OCI-LY1 (cell line): ENCODE results near the gene MAPT.

Source experiments
- H2AFZ ChIP-seq: fragments of 200-600 bp; sonication (generic), shearing (Covaris generic); 2 replicates; pipeline ENCODE4 v1.6.0; 2014; ENCODE audit warnings: antibody characterized with exemption, mild to moderate bottlenecking, low read length
- H3F3A ChIP-seq: fragments of 200-600 bp; sonication (generic), shearing (Covaris generic); 2 replicates; pipeline ENCODE4 v1.6.0; 2014; ENCODE audit warnings: mild to moderate bottlenecking, antibody characterized with exemption, low read length, moderate library complexity; ENCODE audit not compliant: insufficient read depth
- H3K27ac ChIP-seq: fragments of 200-600 bp; sonication (generic); 2 replicates; pipeline ENCODE4 v1.5.1; 2014; ENCODE audit warnings: low read length, mixed run types, mild to moderate bottlenecking, low read depth; ENCODE audit not compliant: poor library complexity, severe bottlenecking
- H3K27me3 ChIP-seq: fragments of 200-600 bp; sonication (generic); 2 replicates; pipeline ENCODE4 v1.6.0; 2014; ENCODE audit warnings: antibody characterized with exemption, mild to moderate bottlenecking, low read length, moderate library complexity; ENCODE audit not compliant: insufficient read depth
- H3K36me3 ChIP-seq: fragments of 200-600 bp; sonication (generic); 2 replicates; pipeline ENCODE4 v1.6.1; 2014; ENCODE audit warnings: mild to moderate bottlenecking, antibody characterized with exemption, low read length, moderate library complexity, mixed read lengths; ENCODE audit not compliant: insufficient read depth
- H3K4me1 ChIP-seq: fragments of 200-600 bp; sonication (generic); 2 replicates; pipeline ENCODE4 v1.5.1; 2014; ENCODE audit warnings: mild to moderate bottlenecking, low read length, moderate library complexity; ENCODE audit not compliant: insufficient read depth, severe bottlenecking
- H3K4me2 ChIP-seq: fragments of 200-600 bp; sonication (generic), shearing (Covaris generic); 2 replicates; pipeline ENCODE4 v1.6.1; 2014; ENCODE audit warnings: low read length
- H3K4me3 ChIP-seq: fragments of 200-600 bp; sonication (generic); 2 replicates; pipeline ENCODE4 v1.5.1; 2014; ENCODE audit warnings: low read length, low read depth, mild to moderate bottlenecking, mixed read lengths; ENCODE audit not compliant: poor library complexity, severe bottlenecking
- H3K79me2 ChIP-seq: fragments of 200-600 bp; shearing (Covaris generic); 2 replicates; pipeline ENCODE4 v1.6.1; 2016; ENCODE audit warnings: mixed run types, low read length, mixed read lengths; ENCODE audit not compliant: insufficient read depth
- H3K9ac ChIP-seq: fragments of 200-600 bp; sonication (generic), shearing (Covaris generic); 2 replicates; pipeline ENCODE4 v1.6.1; 2014; ENCODE audit warnings: mild to moderate bottlenecking, low read length, mixed read lengths
- H3K9me2 ChIP-seq: fragments of 200-600 bp; sonication (generic), shearing (Covaris generic); 2 replicates; pipeline ENCODE4 v1.6.1; 2014; ENCODE audit warnings: low read depth, mild to moderate bottlenecking, low read length, mixed read lengths
- H3K9me3 ChIP-seq: fragments of 200-600 bp; shearing (Covaris generic); 2 replicates; pipeline ENCODE4 v1.6.1; 2014; ENCODE audit warnings: low read length, mixed read lengths
- H4K20me1 ChIP-seq: fragments of 200-600 bp; sonication (generic), shearing (Covaris generic); 2 replicates; pipeline ENCODE4 v1.6.0; 2016; ENCODE audit warnings: mild to moderate bottlenecking, low read length; ENCODE audit not compliant: insufficient read depth
- CTCF ChIP-seq: fragments of 200-600 bp; sonication (generic), shearing (Covaris generic); IDR thresholded peaks from 2 replicates; pipeline ENCODE4 v1.5.1; 2017; ENCODE audit warnings: mild to moderate bottlenecking, antibody characterized with exemption, low read length, moderate library complexity, mixed read lengths
- EZH2 ChIP-seq: fragments of 200-600 bp; sonication (generic), shearing (Covaris generic); IDR thresholded peaks from 2 replicates; pipeline ENCODE4 v1.8.0; 2017; ENCODE audit warnings: borderline replicate concordance, mixed run types, mild to moderate bottlenecking, antibody characterized with exemption, low read length, moderate library complexity, mixed read lengths

MAPT gene

GRCh38 chr17:45971698-45972141, 77.4 kb downstream of the MAPT start:
- Histone ChIP-seq H3K79me2 (no peaks in the 10 kb centered on the region), H3K4me1 (no peaks in the 10 kb centered on the region), H3K27ac (no peak overlapping the region), H3K4me3 (no peak overlapping the region), H3K9ac (no peak overlapping the region), H3K36me3 (no peaks in the 10 kb centered on the region), H3K27me3 (peaks cover 5% of the 10 kb centered on the region; the same call in 1 of the 2 replicates), H3F3A (no peaks in the 10 kb centered on the region), H4K20me1 (no peaks in the 10 kb centered on the region), H3K9me3 (no peaks in the 10 kb centered on the region), H2AFZ (no peak overlapping the region), H3K9me2 (no peaks in the 10 kb centered on the region), H3K4me2 (no peak overlapping the region)
- TF ChIP-seq EZH2, result no peak
- TF ChIP-seq CTCF, result peak; percentile 27; the same call in 1 of the 2 replicates

- Histone ChIP-seq H3K4me2 (no peak overlapping the region), H3K4me3 (no peak overlapping the region), H3K79me2 (no peaks in the 10 kb centered on the region)
These were observed 78.2 kb downstream of the MAPT start for GRCh38 chr17:45972531-45972930.

GRCh38 chr17:45973099-45973780, 78.9 kb downstream of the MAPT start:
- no peaks in the 10 kb centered on the region for H3K79me2 ChIP-seq
- H3K4me3 ChIP-seq, result no peak overlapping the region
- no peaks in the 10 kb centered on the region for H3K9me3 ChIP-seq
- H2AFZ ChIP-seq, result no peak overlapping the region
- no peaks in the 10 kb centered on the region for H4K20me1 ChIP-seq
- TF ChIP-seq EZH2 (no peak), CTCF (no peak)
- no peaks in the 10 kb centered on the region for H3K4me1 ChIP-seq
- H3F3A ChIP-seq, result no peaks in the 10 kb centered on the region
- H3K27ac ChIP-seq, result no peak overlapping the region
- H3K9me2 ChIP-seq, result no peaks in the 10 kb centered on the region
- H3K4me2 ChIP-seq, result no peak overlapping the region
- peaks cover 4% of the 10 kb centered on the region; the same call in 1 of the 2 replicates for H3K27me3 ChIP-seq
- H3K9ac ChIP-seq, result no peak overlapping the region
- no peaks in the 10 kb centered on the region for H3K36me3 ChIP-seq

More at GRCh38 chr17:45972531-45972930, 78.2 kb downstream of the MAPT start:
- Histone ChIP-seq H3K9me2 (no peaks in the 10 kb centered on the region), H3K27me3 (peaks cover 5% of the 10 kb centered on the region; the same call in 1 of the 2 replicates), H3K27ac (no peak overlapping the region), H4K20me1 (no peaks in the 10 kb centered on the region), H3F3A (no peaks in the 10 kb centered on the region), H3K36me3 (no peaks in the 10 kb centered on the region), H3K9ac (no peak overlapping the region), H3K9me3 (no peaks in the 10 kb centered on the region), H2AFZ (no peak overlapping the region), H3K4me1 (no peaks in the 10 kb centered on the region)
- TF ChIP-seq EZH2 (no peak), CTCF (no peak)
